Omental fat pad (tissue), 4 donors: ENCODE results near the gene LRRC45. TPM values are rescaled to one million over a fixed set of nuclear protein-coding genes. Genes with fewer than 3 reads are reported as not detected.

Source experiments
- ATAC-seq: fragments of 150-250 bp; one replicate; pipeline ENCODE4 v1.9.1; 2016; ENCODE audit warnings: mild to moderate bottlenecking, moderate library complexity; ENCODE audit not compliant: low FRiP score
- DNase-seq: peaks from one replicate; pipeline ENCODE4 v3.0.0-alpha.2; 2019; ENCODE audit warnings: low spot score
- CTCF ChIP-seq, 3 donors: fragments of 450-650 bp; IDR thresholded peaks; one replicate each; pipeline ENCODE4 v1.5.1; 2016 to 2017; ENCODE audit warnings: antibody characterized with exemption in 3 of 3, mild to moderate bottlenecking in 3 of 3, moderate library complexity in 2 of 3
- total RNA-seq, 4 donors: library from RNA; depleted of rRNA; stranded (reverse); fragments of >200 nt; gene quantifications; one replicate each; pipeline ENCODE4 v1.1.0, GENCODE V29; 2016

Gene LRRC45
- total RNA-seq, 4 donors from 2014 or later = 4.7 to 12.3 (median 5.6) TPM

GRCh38 chr17:82059272-82060000 lies 36.3 kb downstream of the LRRC45 start:
- no peak for TF ChIP-seq CTCF (IDR thresholded peaks at IDR 0.05)
- ATAC-seq (no peak), DNase-seq (no peak)

DNA sequence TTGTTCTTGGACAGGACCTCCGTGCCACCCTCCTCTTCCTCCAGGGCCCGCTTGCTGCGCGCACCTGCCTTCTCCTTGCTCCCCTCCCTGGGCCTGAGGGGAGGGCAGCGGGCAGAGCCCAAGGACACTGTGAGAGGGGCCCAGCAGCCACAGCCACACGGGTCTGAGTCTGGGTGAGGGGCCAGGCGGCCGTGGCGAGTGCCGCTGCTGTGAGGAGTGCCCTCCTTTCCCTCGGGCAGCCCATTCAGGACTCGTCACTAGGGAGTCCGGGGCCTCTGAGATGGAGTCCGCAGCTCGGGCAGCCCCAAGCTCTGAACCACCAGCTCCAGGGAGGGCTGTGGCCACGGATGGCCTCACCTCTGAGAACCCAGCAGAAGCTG lies 36.9 kb downstream of the LRRC45 start:
- DNase-seq = no peak
- TF ChIP-seq CTCF (IDR thresholded peaks at IDR 0.05) = no peak
- no peak for ATAC-seq

GRCh38 chr17:82060614-82061013 lies 37.5 kb downstream of the LRRC45 start:
- no peak for TF ChIP-seq CTCF (IDR thresholded peaks at IDR 0.05)
- DNase-seq (no peak), ATAC-seq (no peak)

DNA sequence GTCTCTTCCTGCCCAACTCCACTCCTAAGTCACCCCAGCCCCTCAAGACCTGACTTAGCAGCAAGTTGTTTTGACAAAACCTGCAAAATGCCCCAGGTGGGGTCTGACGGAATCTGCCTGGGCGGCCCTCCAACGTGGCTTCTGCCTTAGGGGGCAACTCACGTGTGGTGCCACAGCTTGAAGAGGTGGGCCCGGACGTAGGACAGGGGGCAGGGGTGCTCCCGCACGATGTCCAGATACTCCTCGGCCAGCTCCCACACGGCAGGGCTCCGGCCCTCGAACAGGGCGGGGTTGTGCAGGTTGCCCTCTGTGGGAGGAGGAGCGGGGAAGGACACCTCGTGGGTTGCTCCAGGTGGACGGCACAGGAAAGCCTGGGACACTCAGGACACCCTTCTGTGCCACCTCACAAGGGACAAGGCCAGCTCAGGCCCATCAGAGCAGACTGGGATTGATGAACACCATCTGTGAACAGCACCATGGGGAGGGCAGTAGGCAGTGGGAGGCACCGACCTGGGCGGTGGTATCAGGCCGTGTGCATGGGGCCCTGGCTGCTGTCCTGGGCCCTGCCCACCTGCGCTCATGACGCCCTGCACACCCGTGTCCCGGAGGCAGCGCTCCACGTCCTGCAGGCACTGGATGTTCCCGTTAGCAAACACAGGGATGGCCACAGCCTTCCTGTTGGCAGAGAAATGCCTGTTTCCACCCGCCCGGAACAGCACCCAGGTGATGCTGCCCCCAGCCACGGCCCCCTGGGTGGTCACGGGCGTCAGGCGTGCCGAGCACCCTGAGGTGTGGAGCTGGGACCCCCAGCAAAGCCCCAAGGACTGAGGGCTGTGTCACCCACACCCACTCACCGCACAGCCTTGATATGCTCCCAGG lies 38.2 kb downstream of the LRRC45 start:
- DNase-seq (no peak), ATAC-seq (no peak)
- no peak for TF ChIP-seq CTCF (IDR thresholded peaks at IDR 0.05)

GRCh38 chr17:82062076-82062983 lies 39.2 kb downstream of the LRRC45 start:
- DNase-seq = no peak
- no peak for ATAC-seq
- no peak for TF ChIP-seq CTCF (IDR thresholded peaks at IDR 0.05)

GRCh38 chr17:82062984-82063368 lies 39.9 kb downstream of the LRRC45 start:
- no peak for TF ChIP-seq CTCF (IDR thresholded peaks at IDR 0.05)
- ATAC-seq (no peak), DNase-seq (no peak)
